ENCODE results near the gene FNDC8.
"Not testable (repeated sequence)": the region's sequence is repeated elsewhere in the genome, so short reads cannot be mapped to it uniquely, and the experiment has no call there.

DNA sequence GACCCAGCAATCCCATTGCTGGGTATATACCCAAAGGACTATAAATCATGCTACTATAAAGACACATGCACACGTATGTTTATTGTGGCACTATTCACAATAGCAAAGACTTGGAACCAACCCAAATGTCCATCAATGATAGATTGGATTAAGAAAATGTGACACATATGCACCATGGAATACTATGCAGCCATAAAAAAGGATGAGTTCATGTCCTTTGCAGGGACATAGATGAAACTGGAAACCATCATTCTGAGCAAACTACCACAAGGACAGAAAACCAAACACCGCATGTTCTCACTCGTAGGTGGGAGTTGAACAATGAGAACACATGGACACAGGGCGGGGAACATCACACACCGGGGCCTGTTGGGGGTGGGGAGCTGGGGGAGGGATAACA is 58.0 kb downstream of the FNDC8 start:
- TF ChIP-seq POLR2A, POLR2AphosphoS5 (IDR thresholded peaks at IDR 0.05; ENCODE audit: low read depth, low read length): not testable (repeated sequence)

Data from GM12892 (cell line).